Breast epithelium (tissue), 3 donors: ENCODE results near the gene GP1BB.
"Not testable (repeated sequence)": the region's sequence is repeated elsewhere in the genome, so short reads cannot be mapped to it uniquely, and the experiment has no call there.

Experiments used
- CTCF ChIP-seq, 3 donors: fragments of 450-650 bp; IDR thresholded peaks; one replicate each; pipeline ENCODE4 v1.5.1; 2016 to 2017; ENCODE audit warnings: antibody characterized with exemption in 3 of 3, mild to moderate bottlenecking in 3 of 3, moderate library complexity in 3 of 3
- POLR2A ChIP-seq: fragments of 450-650 bp; IDR thresholded peaks from one replicate; pipeline ENCODE4 v1.6.1; 2016; ENCODE audit warnings: antibody characterized with exemption, mild to moderate bottlenecking, moderate library complexity

GRCh38 chr22:19697871-19698270 is 25.5 kb upstream of the GP1BB start:
- not testable (repeated sequence) for TF ChIP-seq CTCF (IDR thresholded peaks at IDR 0.05); POLR2A
